ENCODE data around the gene PIK3CA.
A peak's percentile ranks its signal among the peaks of the same experiment; 100 is the strongest.

The PIK3CA gene

GRCh38 chr3:179190581-179190980 lies 42.4 kb downstream of the PIK3CA start:
- Histone ChIP-seq H3K27ac (ENCODE audit: low read depth, low read length) (no peak overlapping the region), H2BK5ac (ENCODE audit: low read length) (no peak overlapping the region), H4K5ac (ENCODE audit: low read length) (no peak overlapping the region), H3K23ac (ENCODE audit: low read length) (no peak overlapping the region), H3K18ac (ENCODE audit: low read length) (no peak overlapping the region), H3K4ac (ENCODE audit: low read depth, low read length) (no peak overlapping the region), H2BK15ac (replicated peaks; ENCODE audit: low read depth) (no peak overlapping the region), H3K4me2 (ENCODE audit: low read length) (no peak overlapping the region), H3K36me3 (ENCODE audit: control insufficient read depth, insufficient read depth, low read length) (no peaks in the 10 kb centered on the region), H3K9ac (ENCODE audit: low read length) (no peak overlapping the region), H3K56ac (ENCODE audit: low read length) (no peak overlapping the region), H3K4me3 (ENCODE audit: low read length) (no peak overlapping the region), H4K8ac (ENCODE audit: low read depth, low read length) (no peak overlapping the region), H3K79me2 (ENCODE audit: control insufficient read depth, insufficient read depth, low read length) (peaks cover 9% of the 10 kb centered on the region), H3K4me1 (ENCODE audit: control insufficient read depth, low read depth, low read length) (peaks cover 4% of the 10 kb centered on the region), H3K27me3 (ENCODE audit: insufficient read depth, low read length, poor library complexity) (no peaks in the 10 kb centered on the region), H3K79me1 (ENCODE audit: low read length) (peaks cover 9% of the 10 kb centered on the region), H2AK5ac (ENCODE audit: low read length) (no peak overlapping the region), H2BK120ac (ENCODE audit: low read depth, low read length) (no peak overlapping the region)
- DNase-seq: no peak
- WGBS (ENCODE audit: extremely low coverage, insufficient coverage, low lambda C conversion rate): no CpG with 5 or more reads among the region's 6 CpGs

- H3K27ac ChIP-seq (ENCODE audit: low read depth, low read length): no peak overlapping the region
- H3K4ac ChIP-seq (ENCODE audit: low read depth, low read length): no peak overlapping the region
- no peak for DNase-seq
- no peak overlapping the region for H3K56ac ChIP-seq (ENCODE audit: low read length)
- H2AK5ac ChIP-seq (ENCODE audit: low read length): no peak overlapping the region
- WGBS (ENCODE audit: extremely low coverage, insufficient coverage, low lambda C conversion rate): no CpG with 5 or more reads among the region's 3 CpGs
- H2BK5ac ChIP-seq (ENCODE audit: low read length): no peak overlapping the region
- H4K5ac ChIP-seq (ENCODE audit: low read length): no peak overlapping the region
- no peaks in the 10 kb centered on the region for H3K36me3 ChIP-seq (ENCODE audit: control insufficient read depth, insufficient read depth, low read length)
- H3K4me1 ChIP-seq (ENCODE audit: control insufficient read depth, low read depth, low read length): peaks cover 6% of the 10 kb centered on the region
- H3K4me2 ChIP-seq (ENCODE audit: low read length): no peak overlapping the region
- no peak overlapping the region for H3K9ac ChIP-seq (ENCODE audit: low read length)
- no peak overlapping the region for H2BK15ac ChIP-seq (replicated peaks; ENCODE audit: low read depth)
- H2BK120ac ChIP-seq (ENCODE audit: low read depth, low read length): no peak overlapping the region
- H3K18ac ChIP-seq (ENCODE audit: low read length): no peak overlapping the region
- H3K23ac ChIP-seq (ENCODE audit: low read length): no peak overlapping the region
- H3K79me1 ChIP-seq (ENCODE audit: low read length): peaks cover 9% of the 10 kb centered on the region
- no peak overlapping the region for H3K4me3 ChIP-seq (ENCODE audit: low read length)
- no peak overlapping the region for H4K8ac ChIP-seq (ENCODE audit: low read depth, low read length)
- H3K27me3 ChIP-seq (ENCODE audit: insufficient read depth, low read length, poor library complexity): no peaks in the 10 kb centered on the region
- H3K79me2 ChIP-seq (ENCODE audit: control insufficient read depth, insufficient read depth, low read length): peaks cover 9% of the 10 kb centered on the region
Measured at GRCh38 chr3:179192542-179192941, 44.4 kb downstream of the PIK3CA start.

GRCh38 chr3:179194931-179195330 lies 46.8 kb downstream of the PIK3CA start:
- Histone ChIP-seq H3K4me1 (ENCODE audit: control insufficient read depth, low read depth, low read length) (peaks cover 6% of the 10 kb centered on the region), H3K27me3 (ENCODE audit: insufficient read depth, low read length, poor library complexity) (no peaks in the 10 kb centered on the region), H3K4me3 (ENCODE audit: low read length) (no peak overlapping the region), H2BK5ac (ENCODE audit: low read length) (no peak overlapping the region), H3K4ac (ENCODE audit: low read depth, low read length) (no peak overlapping the region), H3K23ac (ENCODE audit: low read length) (no peak overlapping the region), H2BK15ac (replicated peaks; ENCODE audit: low read depth) (no peak overlapping the region), H4K5ac (ENCODE audit: low read length) (no peak overlapping the region), H3K36me3 (ENCODE audit: control insufficient read depth, insufficient read depth, low read length) (no peaks in the 10 kb centered on the region), H3K79me2 (ENCODE audit: control insufficient read depth, insufficient read depth, low read length) (peaks cover 9% of the 10 kb centered on the region), H3K4me2 (ENCODE audit: low read length) (no peak overlapping the region), H3K79me1 (ENCODE audit: low read length) (peaks cover 9% of the 10 kb centered on the region), H3K9ac (ENCODE audit: low read length) (no peak overlapping the region), H2BK120ac (ENCODE audit: low read depth, low read length) (no peak overlapping the region), H4K8ac (ENCODE audit: low read depth, low read length) (no peak overlapping the region), H2AK5ac (ENCODE audit: low read length) (no peak overlapping the region), H3K27ac (ENCODE audit: low read depth, low read length) (no peak overlapping the region), H3K18ac (ENCODE audit: low read length) (no peak overlapping the region), H3K56ac (ENCODE audit: low read length) (no peak overlapping the region)
- peak; percentile 92 for DNase-seq
- WGBS (ENCODE audit: extremely low coverage, insufficient coverage, low lambda C conversion rate): no CpG with 5 or more reads among the region's 4 CpGs

GRCh38 chr3:179196098-179196497 lies 47.9 kb downstream of the PIK3CA start:
- no peak overlapping the region for H3K23ac ChIP-seq (ENCODE audit: low read length)
- H3K9ac ChIP-seq (ENCODE audit: low read length): no peak overlapping the region
- H3K4me3 ChIP-seq (ENCODE audit: low read length): no peak overlapping the region

DNA sequence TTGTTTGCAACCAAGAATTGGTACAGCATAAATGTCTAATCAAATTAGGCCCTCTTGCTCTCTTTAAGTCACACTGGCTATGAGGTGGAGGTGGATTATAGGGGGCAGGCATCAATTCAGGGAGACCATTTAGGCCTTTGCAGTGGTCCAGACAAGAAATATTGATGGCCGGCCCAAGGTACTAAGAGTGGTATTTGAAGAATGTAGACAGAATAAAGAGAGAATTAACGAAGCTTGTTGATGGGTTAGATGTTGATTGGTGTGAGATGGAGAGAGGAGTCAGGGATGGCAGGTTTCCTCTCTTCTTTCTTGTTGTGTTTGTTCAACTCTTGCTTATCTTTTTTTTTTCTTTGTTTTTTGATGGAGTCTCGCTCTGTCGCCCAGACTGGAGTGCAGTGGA lies 48.5 kb downstream of the PIK3CA start:
- H3K27me3 ChIP-seq (ENCODE audit: insufficient read depth, low read length, poor library complexity): no peaks in the 10 kb centered on the region
- H3K18ac ChIP-seq (ENCODE audit: low read length): no peak overlapping the region
- H3K4me1 ChIP-seq (ENCODE audit: control insufficient read depth, low read depth, low read length): peaks cover 2% of the 10 kb centered on the region
- H3K79me2 ChIP-seq (ENCODE audit: control insufficient read depth, insufficient read depth, low read length): peaks cover 4% of the 10 kb centered on the region
- peaks cover 6% of the 10 kb centered on the region for H3K79me1 ChIP-seq (ENCODE audit: low read length)
- H4K8ac ChIP-seq (ENCODE audit: low read depth, low read length): no peak overlapping the region
- no peak overlapping the region for H3K4me3 ChIP-seq (ENCODE audit: low read length)
- no peak overlapping the region for H4K5ac ChIP-seq (ENCODE audit: low read length)
- H2BK5ac ChIP-seq (ENCODE audit: low read length): no peak overlapping the region
- DNase-seq: no peak
- H3K4ac ChIP-seq (ENCODE audit: low read depth, low read length): no peak overlapping the region
- H2BK120ac ChIP-seq (ENCODE audit: low read depth, low read length): no peak overlapping the region
- no peaks in the 10 kb centered on the region for H3K36me3 ChIP-seq (ENCODE audit: control insufficient read depth, insufficient read depth, low read length)
- H3K56ac ChIP-seq (ENCODE audit: low read length): no peak overlapping the region
- no peak overlapping the region for H3K4me2 ChIP-seq (ENCODE audit: low read length)
- no peak overlapping the region for H3K27ac ChIP-seq (ENCODE audit: low read depth, low read length)
- no peak overlapping the region for H2BK15ac ChIP-seq (replicated peaks; ENCODE audit: low read depth)
- H3K23ac ChIP-seq (ENCODE audit: low read length): no peak overlapping the region
- no CpG with 5 or more reads among the region's 4 CpGs for WGBS (ENCODE audit: extremely low coverage, insufficient coverage, low lambda C conversion rate)
- no peak overlapping the region for H2AK5ac ChIP-seq (ENCODE audit: low read length)
- H3K9ac ChIP-seq (ENCODE audit: low read length): no peak overlapping the region

More at GRCh38 chr3:179196098-179196497, 47.9 kb downstream of the PIK3CA start:
- no CpG with 5 or more reads among the region's 1 CpG for WGBS (ENCODE audit: extremely low coverage, insufficient coverage, low lambda C conversion rate)
- H3K56ac ChIP-seq (ENCODE audit: low read length): no peak overlapping the region
- H3K36me3 ChIP-seq (ENCODE audit: control insufficient read depth, insufficient read depth, low read length): no peaks in the 10 kb centered on the region
- DNase-seq: no peak
- no peak overlapping the region for H2AK5ac ChIP-seq (ENCODE audit: low read length)
- H3K4me2 ChIP-seq (ENCODE audit: low read length): no peak overlapping the region
- no peak overlapping the region for H3K18ac ChIP-seq (ENCODE audit: low read length)
- H4K8ac ChIP-seq (ENCODE audit: low read depth, low read length): no peak overlapping the region
- no peak overlapping the region for H2BK15ac ChIP-seq (replicated peaks; ENCODE audit: low read depth)
- H3K4ac ChIP-seq (ENCODE audit: low read depth, low read length): no peak overlapping the region
- H3K4me1 ChIP-seq (ENCODE audit: control insufficient read depth, low read depth, low read length): peaks cover 2% of the 10 kb centered on the region
- H3K27me3 ChIP-seq (ENCODE audit: insufficient read depth, low read length, poor library complexity): no peaks in the 10 kb centered on the region
- H4K5ac ChIP-seq (ENCODE audit: low read length): no peak overlapping the region
- H2BK5ac ChIP-seq (ENCODE audit: low read length): no peak overlapping the region
- peaks cover 4% of the 10 kb centered on the region for H3K79me2 ChIP-seq (ENCODE audit: control insufficient read depth, insufficient read depth, low read length)
- H2BK120ac ChIP-seq (ENCODE audit: low read depth, low read length): no peak overlapping the region
- no peak overlapping the region for H3K27ac ChIP-seq (ENCODE audit: low read depth, low read length)
- H3K79me1 ChIP-seq (ENCODE audit: low read length): peaks cover 6% of the 10 kb centered on the region

DNA sequence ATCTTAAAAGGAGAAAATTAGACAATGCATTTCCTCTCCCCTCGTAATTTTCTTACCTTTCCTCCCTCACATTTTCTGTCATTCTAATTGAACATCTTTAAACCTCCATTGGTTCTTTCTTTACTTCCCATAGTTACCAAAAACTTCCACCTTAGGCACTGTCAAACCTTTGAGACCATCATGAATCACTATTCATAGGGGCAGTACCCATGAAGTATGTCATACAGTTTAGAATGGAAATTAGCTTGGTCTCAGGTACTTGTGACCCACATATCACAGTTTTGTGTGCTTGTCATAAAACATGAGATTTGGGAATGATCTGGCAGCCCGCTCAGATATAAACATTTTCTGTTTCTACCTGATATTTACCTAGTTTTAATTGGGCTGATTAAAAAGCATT lies 52.6 kb downstream of the PIK3CA start:
- H3K27ac ChIP-seq (ENCODE audit: low read depth, low read length): no peak overlapping the region
- H3K4me2 ChIP-seq (ENCODE audit: low read length): no peak overlapping the region
- H2BK120ac ChIP-seq (ENCODE audit: low read depth, low read length): no peak overlapping the region
- H4K5ac ChIP-seq (ENCODE audit: low read length): no peak overlapping the region
- no peak overlapping the region for H3K23ac ChIP-seq (ENCODE audit: low read length)
- H2BK15ac ChIP-seq (replicated peaks; ENCODE audit: low read depth): no peak overlapping the region
- H3K79me1 ChIP-seq (ENCODE audit: low read length): no peaks in the 10 kb centered on the region
- H3K18ac ChIP-seq (ENCODE audit: low read length): no peak overlapping the region
- H3K56ac ChIP-seq (ENCODE audit: low read length): no peak overlapping the region
- H3K4ac ChIP-seq (ENCODE audit: low read depth, low read length): no peak overlapping the region
- no peaks in the 10 kb centered on the region for H3K27me3 ChIP-seq (ENCODE audit: insufficient read depth, low read length, poor library complexity)
- WGBS (ENCODE audit: extremely low coverage, insufficient coverage, low lambda C conversion rate): 100% methylated on average over 1 of the region's 2 CpGs
- H3K36me3 ChIP-seq (ENCODE audit: control insufficient read depth, insufficient read depth, low read length): no peaks in the 10 kb centered on the region
- peaks cover 2% of the 10 kb centered on the region for H3K4me1 ChIP-seq (ENCODE audit: control insufficient read depth, low read depth, low read length)
- H4K8ac ChIP-seq (ENCODE audit: low read depth, low read length): no peak overlapping the region
- H2AK5ac ChIP-seq (ENCODE audit: low read length): no peak overlapping the region
- no peak for DNase-seq
- H3K79me2 ChIP-seq (ENCODE audit: control insufficient read depth, insufficient read depth, low read length): no peaks in the 10 kb centered on the region
- no peak overlapping the region for H2BK5ac ChIP-seq (ENCODE audit: low read length)
- H3K4me3 ChIP-seq (ENCODE audit: low read length): no peak overlapping the region
- H3K9ac ChIP-seq (ENCODE audit: low read length): no peak overlapping the region

All from mesendoderm (in vitro differentiated cells).